Bronchial epithelial cell (primary cell): ENCODE measurements around the gene TRIM17. TPM values are rescaled to one million over a fixed set of nuclear protein-coding genes. Genes with fewer than 3 reads are reported as not detected.

Experiments
- DNase-seq: peaks from one replicate; pipeline ENCODE4 v3.0.0-alpha.2; 2010; ENCODE audit warnings: low read depth
- FAIRE-seq: peaks from 2 replicates; lab custom pipeline; 2011; peaks lifted over from hg19 to GRCh38; lab: Jason Lieb, UNC
- H3K27me3 ChIP-seq: 2 replicates; pipeline ENCODE4 v1.5.1; 2011; ENCODE audit warnings: low read length; ENCODE audit not compliant: control insufficient read depth, insufficient read depth
- H3K36me3 ChIP-seq: 2 replicates; pipeline ENCODE4 v1.5.1; 2011; ENCODE audit warnings: low read length; ENCODE audit not compliant: control insufficient read depth, insufficient read depth
- H3K4me3 ChIP-seq: 2 replicates; pipeline ENCODE4 v1.5.1; 2011; ENCODE audit warnings: mild to moderate bottlenecking, low read depth, low read length, control low read depth
- CTCF ChIP-seq: IDR thresholded peaks from 2 replicates; pipeline ENCODE4 v1.5.1; 2011; ENCODE audit warnings: mild to moderate bottlenecking, moderate library complexity, low read length, control low read depth, inconsistent platforms; ENCODE audit not compliant: insufficient read depth, severe bottlenecking
- total RNA-seq: library from RNA; depleted of rRNA; stranded (reverse); fragments of >200 nt; gene quantifications from 2 replicates; pipeline ENCODE4 v1.2.1, GENCODE V29; 2014

The TRIM17 gene
- total RNA-seq, 1 donor from 2014 or later = 1.6 TPM

GRCh38 chr1:228399531-228400236, 17.0 kb downstream of the TRIM17 start:
- Histone ChIP-seq H3K27me3 (no peaks in the 10 kb centered on the region), H3K36me3 (peaks cover 33% of the 10 kb centered on the region), H3K4me3 (no peak overlapping the region)
- DNase-seq (no peak), FAIRE-seq (no peak)
- no peak for TF ChIP-seq CTCF

DNA sequence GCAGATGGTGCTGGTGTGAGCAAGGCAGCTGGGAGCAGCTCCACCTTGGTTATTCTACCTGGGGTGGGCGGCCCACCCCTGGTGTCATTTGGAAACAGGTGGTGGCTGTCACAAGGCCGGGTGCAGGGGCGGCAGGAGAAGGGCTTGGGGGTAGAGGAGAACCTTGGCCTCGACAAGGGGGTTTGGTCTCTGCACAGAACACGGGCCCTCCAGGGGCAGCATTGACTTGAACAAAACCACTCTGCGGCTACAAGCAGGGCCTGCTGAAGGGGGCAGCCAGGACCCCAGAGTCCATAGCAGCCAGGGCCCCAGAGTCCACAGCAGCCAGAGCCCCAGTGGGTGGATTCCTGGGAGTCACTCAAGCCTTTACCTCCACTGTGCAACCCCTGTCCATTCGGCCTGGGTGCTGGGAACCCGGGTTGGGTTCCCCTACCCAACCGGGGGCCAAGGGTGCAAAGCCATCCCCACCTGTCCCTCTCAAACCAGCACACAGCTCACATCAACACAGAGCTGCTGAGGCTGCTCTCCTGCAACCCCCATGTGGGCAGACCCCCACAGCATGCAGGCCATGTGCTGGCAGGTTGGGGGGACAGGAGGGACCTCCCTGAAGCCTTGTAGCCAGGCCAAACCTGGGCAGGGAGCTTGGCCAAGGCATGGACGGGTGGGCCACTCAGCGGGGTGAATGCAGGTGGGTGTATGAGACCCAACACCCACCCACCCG, 17.8 kb downstream of the TRIM17 start:
- DNase-seq = no peak
- H3K27me3 ChIP-seq = no peaks in the 10 kb centered on the region
- no peak for FAIRE-seq
- H3K4me3 ChIP-seq = no peak overlapping the region
- H3K36me3 ChIP-seq = peaks cover 33% of the 10 kb centered on the region
- TF ChIP-seq CTCF = no peak

DNA sequence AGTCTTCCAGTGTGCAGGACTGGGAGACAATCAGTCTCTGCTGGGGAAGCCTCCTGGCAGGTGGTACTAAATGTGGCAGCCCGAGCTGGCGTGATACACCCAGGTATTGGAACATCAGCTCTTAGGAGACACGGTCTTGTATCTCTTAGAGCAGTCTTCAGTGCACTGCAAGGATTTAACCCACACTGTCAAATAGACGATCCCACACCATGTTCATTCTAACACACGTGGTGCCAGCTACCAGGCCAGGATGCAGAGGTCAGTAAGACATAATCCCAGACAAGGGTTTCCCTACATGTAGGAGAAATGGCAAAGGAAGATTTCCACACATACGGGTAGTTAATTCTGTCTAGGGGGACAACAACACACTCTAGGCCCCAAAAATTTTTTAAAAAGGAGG, 18.7 kb downstream of the TRIM17 start:
- Histone ChIP-seq H3K36me3 (peaks cover 31% of the 10 kb centered on the region), H3K4me3 (no peak overlapping the region), H3K27me3 (no peaks in the 10 kb centered on the region)
- FAIRE-seq = no peak
- DNase-seq = no peak
- TF ChIP-seq CTCF = no peak

DNA sequence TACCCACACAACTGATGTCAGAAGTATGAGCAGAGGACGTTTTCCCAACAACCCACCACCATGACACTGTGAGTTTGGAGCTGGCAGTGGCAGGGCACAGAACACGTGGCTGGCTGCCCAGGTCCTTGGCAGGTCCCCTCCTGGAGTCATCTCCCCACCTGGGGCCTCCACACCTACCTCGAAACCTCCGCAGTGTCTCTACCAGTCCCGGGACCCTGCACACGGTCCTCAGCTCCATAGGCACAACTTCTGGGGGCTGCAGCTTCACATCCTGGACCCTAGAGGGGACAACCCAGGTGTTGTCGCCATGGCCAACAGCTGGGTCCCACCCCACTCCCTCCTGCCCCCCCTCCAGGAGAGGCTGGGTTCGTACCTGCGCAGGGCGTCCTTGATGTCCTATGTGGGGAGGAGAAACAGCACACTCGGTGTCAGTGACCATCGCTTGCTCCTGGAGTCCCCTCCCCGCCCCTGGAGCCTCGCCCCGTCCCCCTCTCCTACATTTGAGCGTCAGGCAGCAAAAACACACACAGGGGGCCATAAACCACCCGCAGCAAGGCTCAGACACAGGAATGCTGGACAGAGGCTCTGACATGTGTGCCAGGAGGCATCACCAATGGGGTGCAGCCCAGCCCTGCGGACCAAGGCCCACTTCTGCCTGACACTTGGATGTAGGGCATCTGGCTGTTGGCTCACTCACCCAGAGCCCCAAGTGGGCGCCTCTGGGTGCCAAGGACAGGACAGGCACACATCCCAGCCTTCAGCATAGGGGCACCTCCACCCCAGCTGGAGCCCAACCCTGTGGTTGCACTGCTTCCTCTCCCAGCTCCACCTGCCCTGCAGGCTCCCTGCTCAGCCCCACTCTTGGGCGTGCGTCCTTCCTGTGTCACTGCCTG, 19.6 kb downstream of the TRIM17 start:
- Histone ChIP-seq H3K27me3 (no peaks in the 10 kb centered on the region), H3K36me3 (peaks cover 35% of the 10 kb centered on the region), H3K4me3 (no peak overlapping the region)
- no peak for TF ChIP-seq CTCF
- FAIRE-seq (no peak), DNase-seq (no peak)

- no peaks in the 10 kb centered on the region for H3K27me3 ChIP-seq
- H3K4me3 ChIP-seq = no peak overlapping the region
- peaks cover 27% of the 10 kb centered on the region for H3K36me3 ChIP-seq
Observed at GRCh38 chr1:228394571-228395394, 21.9 kb downstream of the TRIM17 start.

More at GRCh38 chr1:228394571-228395394, 21.9 kb downstream of the TRIM17 start:
- no peak for TF ChIP-seq CTCF
- DNase-seq = no peak
- FAIRE-seq = no peak
